Left renal cortex interstitium (tissue), 4 donors: ENCODE data around the gene HSD11B2. TPM values are rescaled to one million over a fixed set of nuclear protein-coding genes. Genes with fewer than 3 reads are reported as not detected.

Experiments used
- DNase-seq, 4 donors: peaks; one replicate each; pipeline ENCODE4 v3.0.0-alpha.2; 2013; ENCODE audit warnings: low read depth in 4 of 4, low spot score in 2 of 4, missing footprints in 1 of 4
- polyA plus RNA-seq, 4 donors: library from polyadenylated mRNA; unstranded; fragments of 120-200 nt; gene quantifications; one replicate each; pipeline ENCODE4 v1.2.1, GENCODE V29; 2013; ENCODE audit not compliant: insufficient read length in 4 of 4

The HSD11B2 gene
- polyA plus RNA-seq, 4 donors = 52.7 to 71.9 (median 58.4) TPM

GRCh38 chr16:67468731-67469130 lies 37.8 kb downstream of the HSD11B2 start:
- DNase-seq = no peak

- no peak for DNase-seq
Observed at GRCh38 chr16:67470359-67470758, 39.4 kb downstream of the HSD11B2 start.

DNA sequence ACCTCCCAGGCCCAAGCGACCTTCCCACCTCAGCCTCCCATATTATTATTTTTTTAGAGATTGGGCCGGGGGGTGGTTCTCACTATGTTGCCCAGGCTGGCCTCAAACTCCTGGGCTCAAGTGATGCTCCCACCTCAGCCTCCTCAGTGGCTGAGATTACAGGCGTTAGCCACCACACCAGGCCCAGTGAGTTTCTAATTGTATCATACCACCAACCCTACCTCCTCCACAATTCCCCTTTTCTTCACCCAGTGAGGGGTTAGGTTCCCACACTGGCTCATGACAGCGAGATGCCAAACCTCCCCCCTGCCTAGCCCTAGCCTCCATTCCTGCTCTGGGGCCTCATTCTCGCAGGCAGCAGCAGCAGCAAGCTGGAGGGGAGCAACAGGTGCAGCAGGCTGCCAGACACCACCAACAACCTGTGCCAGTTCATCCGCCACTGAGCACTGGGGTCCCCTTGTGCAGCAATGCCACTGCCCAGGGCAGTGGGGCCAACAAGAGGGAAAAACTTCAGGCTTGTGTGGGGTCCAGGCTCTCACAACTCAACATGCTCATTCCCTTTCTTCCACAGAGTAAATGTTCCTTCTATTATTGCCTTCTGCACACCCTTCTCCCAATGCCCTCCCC lies 41.0 kb downstream of the HSD11B2 start:
- no peak for DNase-seq

GRCh38 chr16:67474551-67475455 lies 43.9 kb downstream of the HSD11B2 start:
- DNase-seq = no peak

DNA sequence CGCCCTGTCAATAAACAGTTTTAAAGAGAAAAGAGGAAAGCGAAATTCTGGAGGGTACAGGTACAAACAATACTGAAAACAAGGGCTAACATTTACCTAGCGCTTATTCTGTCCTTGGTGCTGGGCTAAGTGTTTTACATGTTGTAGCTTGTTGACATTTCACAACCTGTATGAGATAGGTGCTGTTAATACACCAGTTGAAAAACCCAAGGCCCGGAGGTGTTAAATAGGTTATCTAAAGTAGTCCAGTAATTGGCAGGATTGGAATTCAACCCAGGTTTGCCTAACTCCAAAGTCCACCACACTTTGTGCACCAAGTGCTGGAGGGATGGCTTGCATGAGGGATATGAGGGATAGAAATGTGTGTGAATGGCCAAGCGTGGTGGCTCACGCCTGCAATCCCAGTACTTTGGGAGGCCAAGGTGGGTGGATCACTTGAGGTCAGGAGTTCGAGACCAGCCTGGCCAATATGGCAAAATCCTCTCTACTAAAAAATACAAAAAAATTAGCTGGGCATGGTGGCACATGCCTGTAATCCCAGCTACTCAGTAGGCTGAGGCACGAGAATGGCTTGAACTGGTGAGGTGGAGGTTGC lies 47.1 kb downstream of the HSD11B2 start:
- DNase-seq = no peak

GRCh38 chr16:67480833-67481560 lies 50.1 kb downstream of the HSD11B2 start, which contains the start of gene ATP6V0D1:
Gene ATP6V0D1 (minus strand): TSS chr16:67481157. CDS start chr16:67481086, 71 bp downstream.
- DNase-seq = peak; percentile 89 to 98 (median 96)

DNA sequence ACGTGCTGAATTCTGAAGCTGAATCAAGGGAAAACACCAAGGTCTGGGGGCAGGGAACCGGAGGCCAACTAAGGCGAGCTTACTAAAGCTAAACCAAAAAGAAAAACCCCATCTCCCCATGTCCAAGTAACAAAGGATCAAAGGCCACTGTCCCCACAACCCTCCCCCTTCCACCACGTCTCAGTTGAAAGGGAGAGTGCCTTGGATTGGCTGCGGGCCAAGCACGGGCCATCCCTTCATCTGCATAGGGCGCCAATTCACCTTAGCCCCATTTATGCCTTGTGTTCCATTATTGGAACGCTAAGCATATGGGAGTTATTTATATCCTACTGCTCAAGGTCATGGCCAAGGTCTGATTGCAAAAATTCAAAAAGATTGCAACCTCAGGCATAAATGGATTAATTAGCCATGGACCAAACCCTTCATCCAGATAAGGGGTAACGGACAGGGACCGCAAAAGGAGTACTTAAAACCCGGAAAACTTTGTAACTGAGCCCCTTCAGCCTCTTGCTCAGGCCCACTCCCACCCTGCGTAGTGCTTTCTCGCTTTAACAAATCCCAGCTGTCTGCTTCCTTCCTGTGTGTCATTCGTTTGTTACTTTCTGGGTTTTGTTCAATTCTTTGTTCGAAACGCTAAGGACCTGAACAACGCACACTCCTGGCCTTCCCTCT lies 50.8 kb downstream of the HSD11B2 start:
- no peak for DNase-seq

DNA sequence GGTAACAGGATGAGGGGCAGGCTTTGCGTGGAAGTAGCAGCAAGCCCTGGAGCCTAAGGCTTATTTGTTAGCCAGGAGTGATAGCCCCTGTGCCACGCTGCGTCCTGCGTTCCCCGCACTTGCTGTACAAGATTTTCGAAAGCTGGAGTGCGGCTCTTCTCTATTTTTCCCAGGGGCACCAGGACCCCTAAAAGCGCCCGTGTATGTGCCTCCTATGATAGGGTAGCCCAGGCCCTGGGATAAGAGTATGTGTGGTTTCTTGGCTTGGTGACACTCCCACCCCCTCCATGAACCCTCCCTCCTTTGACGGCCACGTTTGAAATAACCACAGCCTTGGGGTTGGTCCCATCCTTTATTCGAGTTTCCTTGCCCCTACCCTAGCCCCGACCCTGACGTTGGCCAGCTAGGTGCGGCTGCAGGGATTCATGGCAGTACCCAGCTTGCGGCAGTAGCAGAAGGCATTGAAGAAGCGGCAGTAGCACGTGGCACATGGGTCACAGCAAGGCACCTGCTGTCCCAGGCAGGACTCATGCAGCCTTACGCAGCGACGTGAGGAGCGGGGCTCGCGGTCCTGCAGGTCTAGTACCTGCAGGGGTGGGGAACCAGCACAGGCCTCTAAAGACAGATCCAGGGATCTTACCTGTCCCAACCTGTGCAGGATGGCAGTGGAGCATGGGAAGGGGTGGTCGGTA lies 51.5 kb downstream of the HSD11B2 start:
- no peak for DNase-seq

- DNase-seq = no peak
Observed at GRCh38 chr16:67483150-67483549, 52.2 kb downstream of the HSD11B2 start, which contains the start of gene AGRP. Gene AGRP (minus strand): TSS chr16:67483547. CDS start chr16:67483398, 149 bp downstream.

DNA sequence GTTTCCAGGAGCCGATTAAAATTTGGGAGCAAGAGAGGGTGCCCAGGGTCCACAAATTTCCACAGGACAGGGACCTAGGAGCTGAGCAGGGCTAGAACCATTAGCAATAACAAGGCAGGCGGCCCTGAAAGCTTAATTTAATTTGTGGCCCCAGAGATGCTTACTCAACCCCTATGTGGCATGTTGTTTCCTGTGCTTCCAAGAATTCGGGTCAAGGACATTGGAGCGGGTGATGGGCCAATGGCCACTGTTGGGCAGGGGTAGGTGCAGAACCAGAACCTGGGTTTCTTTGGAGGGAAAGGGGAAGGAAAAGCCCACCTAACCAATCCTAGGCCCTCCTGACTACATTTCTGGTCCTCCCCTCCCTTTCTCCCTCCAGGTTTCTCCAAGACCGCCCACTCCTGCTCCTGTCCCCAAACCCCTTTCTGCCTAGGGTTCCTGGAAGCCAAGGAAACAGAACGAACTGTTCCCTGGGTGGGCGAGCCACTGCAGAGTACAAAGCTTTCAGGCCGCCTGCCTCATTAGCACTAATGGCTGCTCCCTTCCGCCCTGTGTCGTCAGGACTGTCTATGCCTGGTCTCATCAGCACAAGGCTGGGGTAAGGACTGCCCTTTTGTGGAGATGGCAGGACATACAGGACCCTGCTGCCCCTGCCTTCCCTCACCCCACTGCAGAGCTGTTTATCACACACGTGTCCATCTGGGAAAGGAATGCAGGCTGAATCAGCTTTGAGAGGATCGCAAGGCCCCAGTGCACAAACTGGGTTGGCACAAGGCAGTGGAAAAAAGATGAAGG lies 53.0 kb downstream of the HSD11B2 start:
- no peak for DNase-seq

DNA sequence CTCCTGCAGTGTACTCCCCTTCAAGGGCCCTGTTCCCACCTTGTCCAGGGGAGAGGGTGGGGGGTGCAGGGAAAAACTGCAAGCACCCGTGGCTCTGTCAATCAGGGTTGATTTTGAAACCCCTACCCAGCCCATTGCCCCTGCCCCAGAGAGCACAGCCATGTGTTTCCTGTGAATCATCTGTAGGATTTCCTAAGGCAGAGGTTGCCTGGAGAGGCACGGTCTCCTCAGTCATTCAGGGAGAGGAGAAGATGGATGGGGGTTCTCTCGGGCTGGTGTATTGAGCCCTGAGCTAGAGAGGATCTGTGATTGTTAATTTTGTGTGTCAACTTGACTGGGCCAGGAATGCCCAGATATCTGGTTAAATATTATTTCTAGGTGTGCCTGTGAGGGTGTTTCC lies 55.9 kb downstream of the HSD11B2 start:
- no peak for DNase-seq

Other genes with a start within 250 kb of the HSD11B2 start
- gene MATCAP1, start 247.2 kb upstream of the HSD11B2 start, polyA plus RNA-seq = 10 to 100 TPM; 23.9 to 68.7 (median 45.6) TPM
- 1 to 10 TPM; 4.9 to 7.8 (median 6.7) TPM for gene EXOC3L1, start 241.0 kb upstream of the HSD11B2 start, polyA plus RNA-seq
- 10 to 100 TPM; 53.3 to 79.1 (median 62.8) TPM for gene E2F4, start 239.0 kb upstream of the HSD11B2 start, polyA plus RNA-seq
- gene ELMO3, start 232.0 kb upstream of the HSD11B2 start, polyA plus RNA-seq = 1 to 10 TPM; 5.7 to 7.7 (median 6.3) TPM
- 10 to 100 TPM; 41.0 to 55.0 (median 44.0) TPM for gene TMEM208, start 204.0 kb upstream of the HSD11B2 start, polyA plus RNA-seq
- gene FHOD1, start 183.6 kb upstream of the HSD11B2 start, polyA plus RNA-seq = 10 to 100 TPM; 28.9 to 52.4 (median 43.5) TPM
- gene SLC9A5, start 182.1 kb upstream of the HSD11B2 start, polyA plus RNA-seq = 1 to 10 TPM; 2.3 to 5.9 (median 4.5) TPM
- gene PLEKHG4, start 151.6 kb upstream of the HSD11B2 start, polyA plus RNA-seq = 10 to 100 TPM; 10.4 to 22.6 (median 15.2) TPM
- gene KCTD19, start 104.4 kb upstream of the HSD11B2 start, polyA plus RNA-seq = 1 to 10 TPM in 3 of 4 donors, under 1 TPM in 1; 0.95 to 2.5 (median 1.6) TPM
- gene LRRC36, start 104.3 kb upstream of the HSD11B2 start, polyA plus RNA-seq = 10 to 100 TPM in 1 of 4 donors, 1 to 10 TPM in 3; 2.4 to 10.5 (median 4.7) TPM
- gene TPPP3, start 37.6 kb upstream of the HSD11B2 start, polyA plus RNA-seq = 10 to 100 TPM; 52.9 to 79.1 (median 57.8) TPM
- gene ZDHHC1, start 14.6 kb upstream of the HSD11B2 start, polyA plus RNA-seq = 10 to 100 TPM; 12.6 to 19.0 (median 16.0) TPM
- 10 to 100 TPM; 89.4 to 94.5 (median 92.3) TPM for gene ATP6V0D1, start 50.0 kb downstream of the HSD11B2 start, polyA plus RNA-seq
- under 1 TPM in 3 of 4 donors, not detected in 1; 0.18 to 0.47 (median 0.39) TPM for gene AGRP, start 52.4 kb downstream of the HSD11B2 start, polyA plus RNA-seq
- gene RIPOR1, start 97.7 kb downstream of the HSD11B2 start, polyA plus RNA-seq = 100 to 1,000 TPM in 3 of 4 donors, 10 to 100 TPM in 1; 99.1 to 148 (median 143) TPM
- gene CTCF, start 131.4 kb downstream of the HSD11B2 start, polyA plus RNA-seq = 10 to 100 TPM; 76.1 to 83.1 (median 78.7) TPM
- 1 to 10 TPM in 3 of 4 donors, under 1 TPM in 1; 0.79 to 1.4 (median 1.0) TPM for gene CARMIL2, start 214.0 kb downstream of the HSD11B2 start, polyA plus RNA-seq
- 10 to 100 TPM; 20.2 to 31.8 (median 26.2) TPM for gene ACD, start 229.1 kb downstream of the HSD11B2 start, polyA plus RNA-seq
- gene PARD6A, start 229.8 kb downstream of the HSD11B2 start, polyA plus RNA-seq = 1 to 10 TPM; 1.9 to 4.8 (median 3.0) TPM
- gene ENKD1, start 235.6 kb downstream of the HSD11B2 start, polyA plus RNA-seq = 10 to 100 TPM; 16.9 to 38.5 (median 31.8) TPM
- gene C16orf86, start 235.7 kb downstream of the HSD11B2 start, polyA plus RNA-seq = 1 to 10 TPM; 3.6 to 5.2 (median 4.0) TPM